Measurements from ENCODE around the gene SELPLG.

DNA sequence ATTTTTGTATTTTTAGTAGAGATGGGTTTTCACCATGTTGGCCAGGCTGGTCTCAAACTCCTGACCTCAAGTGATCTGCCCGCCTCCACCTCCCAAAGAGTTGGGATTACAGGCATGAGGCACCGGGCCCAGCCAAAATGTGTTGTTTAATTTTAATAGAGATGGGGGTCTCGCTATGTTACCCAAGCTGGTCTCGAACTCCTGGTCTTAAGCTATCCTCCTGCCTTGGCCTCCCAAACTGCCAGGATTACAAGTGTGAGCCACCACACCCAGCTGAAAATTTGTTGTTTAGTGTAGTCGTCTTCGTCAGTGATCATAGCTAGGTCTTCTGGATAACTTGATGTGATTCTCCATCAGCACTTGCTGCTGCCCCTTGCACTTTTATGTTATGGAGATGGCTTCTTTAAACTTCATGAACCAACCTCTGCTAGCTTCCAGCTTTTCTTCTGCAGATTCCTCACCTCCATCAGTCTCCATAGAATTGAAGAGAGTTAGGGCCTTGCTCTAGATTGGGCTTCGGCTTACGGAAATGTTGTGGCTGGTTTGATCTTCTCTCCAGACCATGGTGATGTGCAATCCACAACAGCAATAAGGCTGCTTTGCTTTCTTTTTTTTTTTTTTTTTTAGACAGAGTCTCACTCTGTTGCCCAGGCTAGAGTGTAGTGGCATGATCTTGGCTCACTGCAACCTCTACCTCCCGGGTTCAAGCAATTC is 58.3 kb downstream of the SELPLG start:
- TF ChIP-seq POLR2AphosphoS5 (IDR thresholded peaks at IDR 0.05; ENCODE audit: borderline replicate concordance, low read depth, low read length) (no peak), EZH2 (IDR thresholded peaks at IDR 0.05) (no peak)

All from SK-N-MC (cell line).